IMR-90 (cell line): Measurements from ENCODE around the gene BEST1.

Source experiments
- CEBPB ChIP-seq: IDR thresholded peaks from 2 replicates; pipeline ENCODE4 v1.6.1; 2012; ENCODE audit warnings: low read depth, low read length, improper control_type of control experiment
- CTCF ChIP-seq: conservative IDR thresholded peaks from 2 replicates; pipeline ENCODE4 v1.5.1; 2012; ENCODE audit warnings: mild to moderate bottlenecking, low read depth, low read length, improper control_type of control experiment
- FOS ChIP-seq: fragments of 150-350 bp; IDR thresholded peaks from 2 replicates; pipeline ENCODE4 v1.6.1; 2016; ENCODE audit warnings: low read depth, low read length
- NFE2L2 ChIP-seq: fragments of 150-350 bp; IDR thresholded peaks from 2 replicates; pipeline ENCODE4 v1.6.1; 2016; ENCODE audit warnings: low read depth, mild to moderate bottlenecking, low read length
- POLR2A ChIP-seq: IDR thresholded peaks from 2 replicates; pipeline ENCODE4 v1.6.1; 2012; ENCODE audit warnings: mild to moderate bottlenecking, low read depth, low read length
- RFX5 ChIP-seq: IDR thresholded peaks from 2 replicates; pipeline ENCODE4 v1.8.0; 2012; ENCODE audit warnings: low read depth, mild to moderate bottlenecking, low read length, moderate library complexity
- SMC3 ChIP-seq: fragments of 150-350 bp; IDR thresholded peaks from 2 replicates; pipeline ENCODE4 v1.6.1; 2016; ENCODE audit warnings: low read depth, mild to moderate bottlenecking, antibody characterized with exemption, low read length, moderate library complexity
- USF2 ChIP-seq: fragments of 150-350 bp; IDR thresholded peaks from 2 replicates; pipeline ENCODE4 v1.6.1; 2017; ENCODE audit warnings: mild to moderate bottlenecking, antibody characterized with exemption, low read length, low read depth
- TF ChIP-seq, protein P1 (sequence below): fragments of 150-350 bp; IDR thresholded peaks from 2 replicates; pipeline ENCODE4 v1.6.1; 2016; ENCODE audit warnings: low read depth, mild to moderate bottlenecking, low read length, moderate library complexity, borderline replicate concordance

GRCh38 chr11:62012451-62012831 lies 62.3 kb downstream of the BEST1 start:
- TF ChIP-seq, protein P1, sequence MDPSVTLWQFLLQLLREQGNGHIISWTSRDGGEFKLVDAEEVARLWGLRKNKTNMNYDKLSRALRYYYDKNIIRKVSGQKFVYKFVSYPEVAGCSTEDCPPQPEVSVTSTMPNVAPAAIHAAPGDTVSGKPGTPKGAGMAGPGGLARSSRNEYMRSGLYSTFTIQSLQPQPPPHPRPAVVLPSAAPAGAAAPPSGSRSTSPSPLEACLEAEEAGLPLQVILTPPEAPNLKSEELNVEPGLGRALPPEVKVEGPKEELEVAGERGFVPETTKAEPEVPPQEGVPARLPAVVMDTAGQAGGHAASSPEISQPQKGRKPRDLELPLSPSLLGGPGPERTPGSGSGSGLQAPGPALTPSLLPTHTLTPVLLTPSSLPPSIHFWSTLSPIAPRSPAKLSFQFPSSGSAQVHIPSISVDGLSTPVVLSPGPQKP = no peak
- no peak for TF ChIP-seq CTCF
- no peak for TF ChIP-seq RFX5
- no peak for TF ChIP-seq POLR2A
- TF ChIP-seq CEBPB = no peak
- TF ChIP-seq FOS = no peak
- no peak for TF ChIP-seq USF2
- TF ChIP-seq SMC3 = no peak
- TF ChIP-seq NFE2L2 = no peak
